ENCODE results near the gene CHST15.

CHST15 gene

GRCh38 chr10:124091646-124092249, 1.6 kb downstream of the CHST15 start:
- H3K9ac ChIP-seq (ENCODE audit: low read depth, low read length, poor library complexity, severe bottlenecking), result no peak overlapping the region
- H3K4me3 ChIP-seq (ENCODE audit: low read length, poor library complexity, severe bottlenecking), result no peak overlapping the region
- no peaks in the 10 kb centered on the region for H3K79me2 ChIP-seq (ENCODE audit: insufficient read depth, low read length)
- H4K20me1 ChIP-seq (ENCODE audit: insufficient read depth, low read length, poor library complexity, severe bottlenecking), result no peaks in the 10 kb centered on the region
- H3K9me2 ChIP-seq (replicated peaks; ENCODE audit: low read depth, low read length), result no peaks in the 10 kb centered on the region
- no peaks in the 10 kb centered on the region for H3K27me3 ChIP-seq (ENCODE audit: insufficient read depth, low read length, poor library complexity, severe bottlenecking)
- no peaks in the 10 kb centered on the region for H3F3A ChIP-seq (ENCODE audit: low read depth)
- H3K36me3 ChIP-seq (ENCODE audit: insufficient read depth, low read length), result no peaks in the 10 kb centered on the region
- H3K9me3 ChIP-seq (ENCODE audit: insufficient read depth, low read depth, low read length), result no peaks in the 10 kb centered on the region
- H3K4me1 ChIP-seq (ENCODE audit: insufficient read depth, low read length, poor library complexity, severe bottlenecking), result no peaks in the 10 kb centered on the region
- no peak for TF ChIP-seq EZH2phosphoT487 (IDR thresholded peaks at IDR 0.05; ENCODE audit: borderline replicate concordance)
- TF ChIP-seq CTCF (conservative IDR thresholded peaks at IDR 0.05; ENCODE audit: low read length), result no peak
- no peak overlapping the region for H3K4me2 ChIP-seq (ENCODE audit: low read depth, low read length, poor library complexity, severe bottlenecking)
- H2AFZ ChIP-seq (ENCODE audit: low read length), result no peak overlapping the region

- H3F3A ChIP-seq (ENCODE audit: low read depth), result no peaks in the 10 kb centered on the region
Measured at GRCh38 chr10:124090601-124091209, 2.7 kb downstream of the CHST15 start.

GRCh38 chr10:124089859-124090258, 3.5 kb downstream of the CHST15 start:
- Histone ChIP-seq H3K9me3 (ENCODE audit: insufficient read depth, low read depth, low read length) (no peaks in the 10 kb centered on the region), H3K79me2 (ENCODE audit: insufficient read depth, low read length) (no peaks in the 10 kb centered on the region), H3K27me3 (ENCODE audit: insufficient read depth, low read length, poor library complexity, severe bottlenecking) (no peaks in the 10 kb centered on the region), H3K9ac (ENCODE audit: low read depth, low read length, poor library complexity, severe bottlenecking) (no peak overlapping the region), H3K4me1 (ENCODE audit: insufficient read depth, low read length, poor library complexity, severe bottlenecking) (no peaks in the 10 kb centered on the region), H3K4me3 (ENCODE audit: low read length, poor library complexity, severe bottlenecking) (no peak overlapping the region), H4K20me1 (ENCODE audit: insufficient read depth, low read length, poor library complexity, severe bottlenecking) (no peaks in the 10 kb centered on the region), H3F3A (ENCODE audit: low read depth) (no peaks in the 10 kb centered on the region), H3K4me2 (ENCODE audit: low read depth, low read length, poor library complexity, severe bottlenecking) (no peak overlapping the region), H3K36me3 (ENCODE audit: insufficient read depth, low read length) (no peaks in the 10 kb centered on the region), H2AFZ (ENCODE audit: low read length) (no peak overlapping the region), H3K9me2 (replicated peaks; ENCODE audit: low read depth, low read length) (no peaks in the 10 kb centered on the region)
- TF ChIP-seq EZH2phosphoT487 (IDR thresholded peaks at IDR 0.05; ENCODE audit: borderline replicate concordance), result no peak
- TF ChIP-seq CTCF (conservative IDR thresholded peaks at IDR 0.05; ENCODE audit: low read length), result no peak

More at GRCh38 chr10:124090601-124091209, 2.7 kb downstream of the CHST15 start:
- H3K4me3 ChIP-seq (ENCODE audit: low read length, poor library complexity, severe bottlenecking), result no peak overlapping the region
- H3K9me2 ChIP-seq (replicated peaks; ENCODE audit: low read depth, low read length), result no peaks in the 10 kb centered on the region
- H3K4me1 ChIP-seq (ENCODE audit: insufficient read depth, low read length, poor library complexity, severe bottlenecking), result no peaks in the 10 kb centered on the region
- H3K36me3 ChIP-seq (ENCODE audit: insufficient read depth, low read length), result no peaks in the 10 kb centered on the region
- H3K27me3 ChIP-seq (ENCODE audit: insufficient read depth, low read length, poor library complexity, severe bottlenecking), result no peaks in the 10 kb centered on the region
- H3K9me3 ChIP-seq (ENCODE audit: insufficient read depth, low read depth, low read length), result no peaks in the 10 kb centered on the region
- no peak for TF ChIP-seq EZH2phosphoT487 (IDR thresholded peaks at IDR 0.05; ENCODE audit: borderline replicate concordance)
- no peak for TF ChIP-seq CTCF (conservative IDR thresholded peaks at IDR 0.05; ENCODE audit: low read length)
- no peak overlapping the region for H3K9ac ChIP-seq (ENCODE audit: low read depth, low read length, poor library complexity, severe bottlenecking)
- no peaks in the 10 kb centered on the region for H4K20me1 ChIP-seq (ENCODE audit: insufficient read depth, low read length, poor library complexity, severe bottlenecking)
- H3K4me2 ChIP-seq (ENCODE audit: low read depth, low read length, poor library complexity, severe bottlenecking), result no peak overlapping the region
- H2AFZ ChIP-seq (ENCODE audit: low read length), result no peak overlapping the region
- H3K79me2 ChIP-seq (ENCODE audit: insufficient read depth, low read length), result no peaks in the 10 kb centered on the region

All from Loucy (cell line).